ENCODE measurements around the gene C14orf132.

Gene C14orf132

GRCh38 chr14:96129128-96129736, 90.1 kb downstream of the C14orf132 start:
- Mint-ChIP-seq H3K27me3 (no peaks in the 10 kb centered on the region), H3K4me1 (peaks cover 17% of the 10 kb centered on the region), H3K9me3 (no peaks in the 10 kb centered on the region), H3K27ac (no peak overlapping the region), H3K4me3 (no peak overlapping the region), H3K36me3 (no peaks in the 10 kb centered on the region)
- CTCF ChIA-PET, result no interaction called here
- no peak for DNase-seq

GRCh38 chr14:96130391-96130790, 91.2 kb downstream of the C14orf132 start:
- Mint-ChIP-seq H3K4me1 (peaks cover 17% of the 10 kb centered on the region), H3K27ac (no peak overlapping the region)

DNA sequence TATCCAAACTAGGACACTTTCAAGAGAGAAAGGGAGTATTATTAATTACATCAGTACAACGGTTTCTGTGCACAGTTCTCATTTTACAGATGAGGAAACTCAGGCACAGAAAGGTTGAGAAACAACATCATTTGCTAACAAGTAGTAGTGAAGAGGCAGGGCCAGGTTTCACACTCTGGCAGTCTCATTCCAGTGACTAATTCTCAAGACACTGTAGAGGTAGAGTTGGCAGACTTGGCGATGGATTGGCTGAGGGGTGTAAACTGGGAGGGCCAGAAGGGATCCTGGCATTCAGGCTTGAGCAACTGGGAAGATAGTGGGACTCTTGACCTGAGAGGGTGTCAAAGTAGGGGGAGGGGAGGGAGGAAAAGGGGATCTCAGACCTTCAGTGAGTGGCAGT, 91.7 kb downstream of the C14orf132 start:
- Mint-ChIP-seq H3K4me3 (no peak overlapping the region), H3K36me3 (no peaks in the 10 kb centered on the region), H3K9me3 (no peaks in the 10 kb centered on the region), H3K27ac (no peak overlapping the region), H3K27me3 (no peaks in the 10 kb centered on the region), H3K4me1 (peaks cover 13% of the 10 kb centered on the region)
- DNase-seq, result no peak
- CTCF ChIA-PET, result interaction anchor here (1.4 kb wide), 1 partner anchor 32 kb away, joined by 4 read pairs; no protein-coding TSS in a partner anchor

More at GRCh38 chr14:96130391-96130790, 91.2 kb downstream of the C14orf132 start:
- no peaks in the 10 kb centered on the region for H3K27me3 Mint-ChIP-seq
- CTCF ChIA-PET, result no interaction called here
- no peak for DNase-seq
- H3K36me3 Mint-ChIP-seq, result no peaks in the 10 kb centered on the region
- H3K4me3 Mint-ChIP-seq, result no peak overlapping the region
- no peaks in the 10 kb centered on the region for H3K9me3 Mint-ChIP-seq

DNA sequence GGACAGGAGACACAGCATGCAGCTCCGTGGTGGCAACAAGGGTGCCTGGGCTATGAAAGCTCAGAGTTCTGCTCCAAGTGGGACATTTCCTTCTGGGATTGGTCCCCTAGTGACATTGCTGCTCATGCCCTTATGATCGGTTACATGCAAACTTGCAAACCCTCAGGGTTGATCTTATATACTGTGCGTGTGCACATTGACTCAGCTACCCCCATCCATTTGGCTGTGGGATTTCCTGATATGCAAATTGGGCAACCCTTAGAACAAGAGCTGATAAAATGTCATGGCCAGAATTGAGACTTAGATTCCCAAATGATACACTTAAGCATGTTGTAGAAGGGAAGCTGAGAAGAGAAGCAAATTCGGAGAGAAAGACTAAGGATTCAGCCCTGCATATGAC, 92.7 kb downstream of the C14orf132 start:
- Mint-ChIP-seq H3K36me3 (no peaks in the 10 kb centered on the region), H3K4me1 (peaks cover 4% of the 10 kb centered on the region), H3K9me3 (no peaks in the 10 kb centered on the region), H3K4me3 (no peak overlapping the region), H3K27ac (no peak overlapping the region), H3K27me3 (no peaks in the 10 kb centered on the region)
- CTCF ChIA-PET, result interaction anchor here (1.4 kb wide), 1 partner anchor 33 kb away, joined by 4 read pairs; no protein-coding TSS in a partner anchor
- no peak for DNase-seq

DNA sequence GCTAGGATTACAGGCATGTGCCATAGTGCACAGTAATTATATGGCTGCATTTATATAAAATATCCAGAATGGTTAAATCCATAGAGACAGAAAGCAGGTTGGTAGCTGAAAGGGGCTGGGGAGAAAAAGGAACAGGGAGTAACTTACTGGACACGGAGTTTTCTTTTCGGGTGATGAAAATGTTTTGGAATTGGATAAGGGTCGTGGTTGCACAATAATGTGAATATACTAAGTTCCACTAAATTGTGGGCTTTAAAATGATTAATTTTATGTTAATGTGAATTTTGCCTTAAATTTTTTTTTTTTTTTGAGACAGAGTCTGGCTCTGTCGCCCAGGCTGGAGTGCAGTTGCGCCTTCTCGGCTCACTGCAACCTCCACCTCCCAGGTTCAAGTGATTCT, 95.3 kb downstream of the C14orf132 start:
- Mint-ChIP-seq H3K36me3 (no peaks in the 10 kb centered on the region), H3K9me3 (peaks cover 6% of the 10 kb centered on the region), H3K27ac (no peak overlapping the region), H3K4me1 (no peaks in the 10 kb centered on the region), H3K27me3 (no peaks in the 10 kb centered on the region), H3K4me3 (no peak overlapping the region)
- CTCF ChIA-PET, result no interaction called here
- no peak for DNase-seq

GRCh38 chr14:96135285-96135684, 96.1 kb downstream of the C14orf132 start:
- H3K27me3 Mint-ChIP-seq, result no peaks in the 10 kb centered on the region
- DNase-seq, result no peak
- no peak overlapping the region for H3K27ac Mint-ChIP-seq
- no peaks in the 10 kb centered on the region for H3K36me3 Mint-ChIP-seq
- CTCF ChIA-PET, result no interaction called here
- peaks cover 6% of the 10 kb centered on the region for H3K9me3 Mint-ChIP-seq
- H3K4me1 Mint-ChIP-seq, result no peaks in the 10 kb centered on the region
- H3K4me3 Mint-ChIP-seq, result no peak overlapping the region

DNA sequence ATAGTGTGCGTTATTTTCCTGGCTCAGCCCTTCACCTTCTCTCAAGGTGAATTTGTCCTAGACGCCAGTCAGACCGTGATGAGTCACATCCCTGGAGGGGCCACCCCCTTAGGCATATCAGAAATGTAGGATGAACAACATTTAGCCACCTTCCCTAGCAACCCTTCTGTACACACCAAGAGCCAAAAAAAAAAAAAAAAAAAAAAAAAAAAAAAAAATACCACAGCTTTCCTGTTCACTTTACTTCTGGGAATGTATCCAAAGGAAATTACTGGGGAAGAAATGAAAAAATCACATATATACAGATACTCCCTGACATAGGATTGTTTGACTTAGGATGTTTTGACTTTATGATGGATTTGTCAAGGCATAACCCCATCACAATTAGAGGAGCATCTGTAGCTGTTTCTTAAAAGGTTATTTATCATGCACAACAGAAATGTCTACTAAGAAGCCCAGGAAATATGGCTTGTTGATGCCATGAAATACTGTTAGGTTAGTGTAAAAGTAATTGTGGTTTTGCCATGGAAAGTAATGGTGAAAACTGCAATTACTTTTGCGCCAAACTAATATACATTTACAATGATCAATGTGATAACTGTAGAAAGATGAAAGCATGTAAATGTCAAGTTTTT, 97.3 kb downstream of the C14orf132 start:
- H3K4me1 Mint-ChIP-seq, result no peaks in the 10 kb centered on the region
- no peaks in the 10 kb centered on the region for H3K36me3 Mint-ChIP-seq
- DNase-seq, result no peak
- peaks cover 6% of the 10 kb centered on the region for H3K9me3 Mint-ChIP-seq
- H3K27ac Mint-ChIP-seq, result no peak overlapping the region
- H3K4me3 Mint-ChIP-seq, result no peak overlapping the region
- CTCF ChIA-PET, result no interaction called here
- no peaks in the 10 kb centered on the region for H3K27me3 Mint-ChIP-seq

GRCh38 chr14:96138241-96138640, 99.1 kb downstream of the C14orf132 start:
- Mint-ChIP-seq H3K27ac (no peak overlapping the region), H3K27me3 (no peaks in the 10 kb centered on the region), H3K9me3 (peaks cover 6% of the 10 kb centered on the region), H3K36me3 (no peaks in the 10 kb centered on the region), H3K4me1 (no peaks in the 10 kb centered on the region), H3K4me3 (no peak overlapping the region)
- DNase-seq, result no peak
- CTCF ChIA-PET, result no interaction called here

- DNase-seq, result no peak
- Mint-ChIP-seq H3K9me3 (peaks cover 6% of the 10 kb centered on the region), H3K4me1 (no peaks in the 10 kb centered on the region), H3K4me3 (no peak overlapping the region), H3K27me3 (no peaks in the 10 kb centered on the region), H3K27ac (no peak overlapping the region), H3K36me3 (no peaks in the 10 kb centered on the region)
- CTCF ChIA-PET, result no interaction called here
Observed at GRCh38 chr14:96139169-96139568, 100.0 kb downstream of the C14orf132 start.

- Mint-ChIP-seq H3K27me3 (no peaks in the 10 kb centered on the region), H3K4me3 (no peak overlapping the region), H3K36me3 (no peaks in the 10 kb centered on the region), H3K9me3 (peaks cover 6% of the 10 kb centered on the region), H3K27ac (no peak overlapping the region), H3K4me1 (no peaks in the 10 kb centered on the region)
- no peak for DNase-seq
- CTCF ChIA-PET, result no interaction called here
Observed at GRCh38 chr14:96139879-96140278, 100.7 kb downstream of the C14orf132 start.

DNA sequence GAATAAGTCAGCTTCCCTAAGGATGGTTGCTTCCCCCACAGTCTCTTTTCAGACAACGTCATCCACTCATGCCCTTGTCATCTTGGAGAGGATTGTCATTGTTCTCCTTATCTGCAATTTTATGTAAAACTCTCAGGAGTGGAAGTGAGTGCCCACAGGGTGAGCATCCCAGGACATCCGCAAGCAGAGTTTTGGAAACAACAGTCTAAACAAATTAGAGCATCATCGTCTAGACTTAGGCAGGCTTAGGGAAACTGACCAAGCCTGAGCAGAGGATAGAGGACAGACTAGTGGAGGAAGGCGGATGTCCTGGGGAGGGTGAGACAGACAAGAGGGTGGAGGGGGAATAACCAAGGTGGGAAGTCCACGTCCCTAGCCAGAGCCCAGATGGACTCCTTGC, 101.8 kb downstream of the C14orf132 start:
- no peak overlapping the region for H3K4me3 Mint-ChIP-seq
- no peaks in the 10 kb centered on the region for H3K36me3 Mint-ChIP-seq
- no peak for DNase-seq
- no peaks in the 10 kb centered on the region for H3K4me1 Mint-ChIP-seq
- CTCF ChIA-PET, result no interaction called here
- H3K27me3 Mint-ChIP-seq, result no peaks in the 10 kb centered on the region
- peaks cover 6% of the 10 kb centered on the region for H3K9me3 Mint-ChIP-seq
- no peak overlapping the region for H3K27ac Mint-ChIP-seq

Measured in activated naive CD4-positive, alpha-beta T cell treated with anti-CD3 and anti-CD28 coated beads, Interleukin-2, amount 10 ng/mL, durations not matched to agents 7 days and 5 days (primary cell).